A673 (cell line): ENCODE data around the gene ARNT2. TPM values are rescaled to one million over a fixed set of nuclear protein-coding genes. Genes with fewer than 3 reads are reported as not detected.

Experiments
- BruUV-seq: library from RNA; stranded (reverse); fragments of 400-500 nt; replicated peaks from 2 replicates; lab custom pipeline; 2021; lab: Mats Ljungman, UMichigan
- CTCF ChIA-PET: fragments of 300-600 bp; sonication (Branson Sonifier 250); formaldehyde crosslinking; loops from one replicate; lab custom pipeline; 2022; ENCODE audit warnings: antibody characterized with exemption; lab: Charles Lee
- POLR2A ChIA-PET: fragments of 300-600 bp; sonication (Branson Sonifier 250); formaldehyde crosslinking; loops from one replicate; lab custom pipeline; 2022; ENCODE audit warnings: antibody characterized with exemption; ENCODE audit not compliant: low non-redundant PET; lab: Charles Lee
- DNase-seq: peaks from one replicate; pipeline ENCODE4 v3.0.0-alpha.2; 2015; ENCODE audit warnings: low spot score
- H3K27ac ChIP-seq: fragments of 200-600 bp; sonication (generic); 2 replicates; pipeline ENCODE4 v1.5.1; 2016; ENCODE audit warnings: mixed run types, low read depth, mild to moderate bottlenecking, mixed read lengths, antibody characterized with exemption, low read length; ENCODE audit not compliant: poor library complexity, severe bottlenecking
- H3K27me3 ChIP-seq: fragments of 200-600 bp; sonication (generic); replicated peaks from 2 replicates; pipeline ENCODE4 v1.6.1; 2017; ENCODE audit warnings: mixed run types, low read depth, mild to moderate bottlenecking, mixed read lengths, antibody characterized with exemption, low read length; ENCODE audit not compliant: insufficient read depth, poor library complexity
- H3K36me3 ChIP-seq: fragments of 200-600 bp; sonication (generic); 2 replicates; pipeline ENCODE4 v1.6.1; 2016; ENCODE audit warnings: mixed run types, mild to moderate bottlenecking, mixed read lengths, antibody characterized with exemption, low read length; ENCODE audit not compliant: insufficient read depth, poor library complexity, severe bottlenecking
- H3K4me1 ChIP-seq: fragments of 200-600 bp; sonication (generic); 2 replicates; pipeline ENCODE4 v1.6.1; 2017; ENCODE audit warnings: mixed run types, mild to moderate bottlenecking, mixed read lengths, antibody characterized with exemption, low read length; ENCODE audit not compliant: insufficient read depth, poor library complexity, severe bottlenecking
- H3K4me3 ChIP-seq: fragments of 200-600 bp; sonication (generic); 2 replicates; pipeline ENCODE4 v1.5.1; 2016; ENCODE audit warnings: low read depth, mixed run types, mild to moderate bottlenecking, mixed read lengths, low read length; ENCODE audit not compliant: poor library complexity, severe bottlenecking
- H3K9me3 ChIP-seq: fragments of 200-600 bp; sonication (generic); 2 replicates; pipeline ENCODE4 v1.6.1; 2016; ENCODE audit warnings: mixed run types, low read depth, mild to moderate bottlenecking, mixed read lengths, antibody characterized with exemption, low read length; ENCODE audit not compliant: poor library complexity, severe bottlenecking
- EZH2 ChIP-seq: fragments of 200-600 bp; sonication (generic); IDR thresholded peaks from 2 replicates; pipeline ENCODE4 v1.6.1; 2017; ENCODE audit warnings: borderline replicate concordance, low read depth, mild to moderate bottlenecking, mixed read lengths, antibody characterized with exemption, low read length; ENCODE audit not compliant: poor library complexity, severe bottlenecking
- intact Hi-C: fragments of 100-400 bp; cut with micrococcal nuclease; formaldehyde crosslinking; loops from one replicate; pipeline ENCODE4 v1.10.0; 2022; ENCODE audit not compliant: unreplicated experiment
- total RNA-seq: library from RNA; stranded (reverse); gene quantifications from 2 replicates; pipeline ENCODE4 v1.2.3, GENCODE V29; 2021
- TF ChIP-seq, protein P1 (sequence below): fragments of 300-800, 200-600 bp; sonication (generic); conservative IDR thresholded peaks from 2 replicates; pipeline ENCODE4 v1.5.1; 2017; ENCODE audit warnings: low read depth, mild to moderate bottlenecking, antibody characterized with exemption, low read length, moderate library complexity, mixed read lengths

The ARNT2 gene
- total RNA-seq, 1 experiment from 2014 or later = 2.1 TPM

DNA sequence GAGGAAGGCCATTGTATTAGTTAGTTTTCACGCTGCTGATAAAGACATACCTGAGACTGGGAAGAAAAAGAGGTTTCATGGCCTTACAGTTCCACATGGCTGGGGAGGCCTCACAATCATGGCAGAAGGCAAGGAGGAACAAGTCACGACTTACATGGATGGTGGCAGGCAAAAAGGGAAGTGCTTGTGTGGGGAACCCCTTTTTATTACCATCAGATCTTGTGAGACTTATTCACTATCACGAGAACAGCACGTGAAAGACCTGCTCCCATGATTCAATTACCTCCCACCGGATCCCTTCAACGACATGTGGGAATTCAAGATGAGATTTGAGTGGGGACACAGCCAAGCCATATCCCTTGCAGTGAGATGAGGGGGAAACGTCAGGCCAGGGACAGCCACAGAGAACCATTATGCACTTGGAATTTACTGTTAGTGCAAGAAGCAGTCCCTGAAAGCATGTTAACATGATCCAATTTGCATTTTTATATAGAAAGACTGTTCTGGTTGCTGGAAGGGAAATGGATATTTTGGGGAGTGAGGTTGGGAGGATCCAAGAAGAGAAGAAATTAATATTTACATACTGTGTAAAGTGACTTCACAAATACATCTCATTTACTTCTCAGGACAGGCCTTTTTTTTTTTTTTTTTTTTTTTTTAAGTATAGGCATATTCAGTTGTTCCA, 87.1 kb downstream of the ARNT2 start:
- TF ChIP-seq EZH2 = no peak
- TF ChIP-seq, protein P1, sequence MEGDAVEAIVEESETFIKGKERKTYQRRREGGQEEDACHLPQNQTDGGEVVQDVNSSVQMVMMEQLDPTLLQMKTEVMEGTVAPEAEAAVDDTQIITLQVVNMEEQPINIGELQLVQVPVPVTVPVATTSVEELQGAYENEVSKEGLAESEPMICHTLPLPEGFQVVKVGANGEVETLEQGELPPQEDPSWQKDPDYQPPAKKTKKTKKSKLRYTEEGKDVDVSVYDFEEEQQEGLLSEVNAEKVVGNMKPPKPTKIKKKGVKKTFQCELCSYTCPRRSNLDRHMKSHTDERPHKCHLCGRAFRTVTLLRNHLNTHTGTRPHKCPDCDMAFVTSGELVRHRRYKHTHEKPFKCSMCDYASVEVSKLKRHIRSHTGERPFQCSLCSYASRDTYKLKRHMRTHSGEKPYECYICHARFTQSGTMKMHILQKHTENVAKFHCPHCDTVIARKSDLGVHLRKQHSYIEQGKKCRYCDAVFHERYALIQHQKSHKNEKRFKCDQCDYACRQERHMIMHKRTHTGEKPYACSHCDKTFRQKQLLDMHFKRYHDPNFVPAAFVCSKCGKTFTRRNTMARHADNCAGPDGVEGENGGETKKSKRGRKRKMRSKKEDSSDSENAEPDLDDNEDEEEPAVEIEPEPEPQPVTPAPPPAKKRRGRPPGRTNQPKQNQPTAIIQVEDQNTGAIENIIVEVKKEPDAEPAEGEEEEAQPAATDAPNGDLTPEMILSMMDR = no peak
- no peak overlapping the region for H3K4me3 ChIP-seq
- H3K27ac ChIP-seq = no peak overlapping the region
- intact Hi-C loops = no loop called here
- H3K36me3 ChIP-seq = no peaks in the 10 kb centered on the region
- CTCF ChIA-PET = no interaction called here
- no peak for DNase-seq
- H3K27me3 ChIP-seq = no peaks in the 10 kb centered on the region
- POLR2A ChIA-PET = interaction anchor here (0.6 kb wide), 1 partner anchor 1619 kb away, joined by 3 read pairs; the partner anchor contains the start of gene MORF4L1
- no peaks in the 10 kb centered on the region for H3K4me1 ChIP-seq
- H3K9me3 ChIP-seq = no peaks in the 10 kb centered on the region
- no TSS peak for BruUV-seq

DNA sequence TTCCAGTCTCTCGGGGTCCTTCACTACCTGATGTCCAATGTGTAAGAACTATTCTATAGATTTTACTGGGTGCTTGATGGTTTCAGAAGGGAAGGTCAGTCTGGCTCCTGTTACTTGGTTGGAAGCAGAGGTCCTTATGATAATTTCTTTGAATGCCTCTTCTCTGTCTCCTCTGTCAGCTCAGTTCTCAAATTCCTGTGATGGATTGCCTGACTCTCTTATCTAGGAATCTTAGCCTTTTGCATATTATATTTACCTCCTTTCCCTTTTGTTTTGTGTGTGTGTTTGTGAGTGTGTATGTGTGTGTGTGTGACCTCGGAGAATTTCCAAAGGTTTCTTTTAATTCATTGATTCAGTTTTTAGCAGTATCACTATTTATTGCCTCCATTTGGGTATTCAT, 88.2 kb downstream of the ARNT2 start:
- H3K4me3 ChIP-seq = no peak overlapping the region
- no peak overlapping the region for H3K27ac ChIP-seq
- no peaks in the 10 kb centered on the region for H3K27me3 ChIP-seq
- ChIA-PET CTCF (no interaction called here), POLR2A (no interaction called here)
- intact Hi-C loops = no loop called here
- no peak for TF ChIP-seq EZH2
- TF ChIP-seq, protein P1 = no peak
- H3K4me1 ChIP-seq = no peaks in the 10 kb centered on the region
- H3K9me3 ChIP-seq = no peaks in the 10 kb centered on the region
- no TSS peak for BruUV-seq
- DNase-seq = no peak
- no peaks in the 10 kb centered on the region for H3K36me3 ChIP-seq

DNA sequence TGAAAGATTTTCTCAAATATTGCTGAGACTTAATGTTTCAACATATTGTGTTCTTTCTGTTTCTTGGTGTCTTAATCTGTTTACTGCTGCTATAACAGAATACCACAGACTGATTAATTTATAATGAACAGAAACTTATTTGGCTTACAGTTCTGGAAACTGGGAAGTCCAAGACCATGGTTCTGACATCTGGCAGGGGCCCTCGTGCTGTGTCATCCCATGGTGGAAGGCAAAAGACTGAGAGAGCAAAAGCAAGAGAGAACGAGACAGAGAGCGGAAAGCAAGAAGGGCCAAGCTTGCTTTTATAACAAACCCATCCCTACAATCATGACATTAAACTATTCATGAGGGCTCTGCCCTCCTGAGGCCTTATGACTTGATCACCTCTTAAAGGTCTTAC, 88.7 kb downstream of the ARNT2 start:
- Histone ChIP-seq H3K4me3 (no peak overlapping the region), H3K4me1 (no peaks in the 10 kb centered on the region), H3K27me3 (no peaks in the 10 kb centered on the region), H3K36me3 (no peaks in the 10 kb centered on the region), H3K27ac (no peak overlapping the region), H3K9me3 (no peaks in the 10 kb centered on the region)
- TF ChIP-seq, protein P1 = no peak
- no peak for TF ChIP-seq EZH2
- ChIA-PET CTCF (no interaction called here), POLR2A (no interaction called here)
- DNase-seq = no peak
- BruUV-seq = no TSS peak
- intact Hi-C loops = no loop called here
